ENCODE results near the gene KSR1. TPM values are rescaled to one million over a fixed set of nuclear protein-coding genes. Genes with fewer than 3 reads are reported as not detected.

KSR1 gene
- total and polyA plus RNA-seq, 2 of the 4 experiments (the other 2 are of a cell fraction), result 12.5 to 21.9 TPM

DNA sequence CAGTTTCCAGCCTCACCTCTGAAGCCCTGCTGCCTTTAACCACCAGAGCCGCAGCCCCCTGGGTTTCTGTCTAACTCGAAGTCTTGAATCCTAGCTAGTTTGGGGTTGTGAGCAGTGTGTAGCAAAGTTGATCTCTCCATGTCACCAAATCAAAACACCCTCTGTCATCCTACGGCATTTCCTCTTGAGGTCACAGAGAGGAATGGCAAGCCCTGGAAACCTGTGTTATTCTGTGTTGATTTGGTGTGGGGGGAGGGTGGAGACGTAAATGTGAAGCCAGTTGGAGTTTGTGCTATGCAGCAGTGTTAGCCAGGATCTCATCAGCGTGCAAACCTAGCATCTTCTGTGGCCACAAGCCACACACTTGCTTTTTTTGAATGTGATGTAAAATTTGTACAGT lies 169.6 kb downstream of the KSR1 start:
- no peak overlapping the region for H4K5ac ChIP-seq (ENCODE audit: low read depth, low read length)
- no TSS peak for BruUV-seq (replicated peaks)
- no peak overlapping the region for H3K4ac ChIP-seq (ENCODE audit: low read depth, low read length)
- dilution Hi-C loops (cut with HindIII; ENCODE audit: low sequenced_read_pairs, unreplicated experiment) (no loop called here), in situ Hi-C loops (cut with MboI; ENCODE audit: low sequenced_read_pairs) (no loop called here), intact Hi-C loops (cut with micrococcal nuclease) (no loop called here)
- ATAC-seq (ENCODE audit: low read depth), result no peak
- H2BK15ac ChIP-seq (ENCODE audit: low read depth, low read length), result no peak overlapping the region
- H2BK5ac ChIP-seq (ENCODE audit: low read depth, low read length, poor library complexity, severe bottlenecking), result no peak overlapping the region
- no peak overlapping the region for H3K9ac ChIP-seq (ENCODE audit: low read depth, low read length)
- no peaks in the 10 kb centered on the region for H4K20me1 ChIP-seq (ENCODE audit: insufficient read depth, low read length)
- no peak for DNase-seq
- POLR2A ChIA-PET (ENCODE audit: unreplicated experiment), result no interaction called here
- CTCF ChIA-PET, result no interaction called here
- H3K23ac ChIP-seq (ENCODE audit: low read depth, low read length), result no peak overlapping the region
- H3K27ac ChIP-seq (ENCODE audit: insufficient read depth, low read length), result no peak overlapping the region
- H3K4me3 ChIP-seq (ENCODE audit: insufficient read depth, low read depth, low read length), result no peak overlapping the region
- peaks cover 1% of the 10 kb centered on the region for H3K4me1 ChIP-seq (ENCODE audit: control insufficient read depth, insufficient read depth, low read length)
- H3K56ac ChIP-seq (ENCODE audit: extremely low read depth, insufficient read depth, low read length), result no peak overlapping the region
- no peak overlapping the region for H2BK120ac ChIP-seq (ENCODE audit: low read depth, low read length)
- H3K14ac ChIP-seq (replicated peaks; ENCODE audit: low read depth, low read length), result no peak overlapping the region
- no peak overlapping the region for H2AFZ ChIP-seq (replicated peaks; ENCODE audit: low read length, poor library complexity)
- no peak overlapping the region for H2BK20ac ChIP-seq (ENCODE audit: low read depth, low read length)
- peaks cover 70% of the 10 kb centered on the region for H3K36me3 ChIP-seq (ENCODE audit: control insufficient read depth, insufficient read depth, low read length)
- H3K4me2 ChIP-seq (ENCODE audit: low read depth, low read length), result no peak overlapping the region
- H3K9me3 ChIP-seq (ENCODE audit: control insufficient read depth, insufficient read depth, low read length), result no peaks in the 10 kb centered on the region
- H3K9me1 ChIP-seq (ENCODE audit: insufficient read depth, low read length), result peaks cover 10% of the 10 kb centered on the region
- WGBS, 2 experiments (ENCODE audit: extremely low coverage in 2 of 2, insufficient read length in 1 of 2), result no CpG with 5 or more reads among the region's 5 CpGs
- H4K91ac ChIP-seq (ENCODE audit: insufficient read depth, low read depth, low read length), result no peak overlapping the region
- no peak overlapping the region for H2AK9ac ChIP-seq (replicated peaks; ENCODE audit: low read depth, low read length, poor library complexity)
- H3K18ac ChIP-seq (ENCODE audit: low read depth, low read length), result no peak overlapping the region
- no peak overlapping the region for H4K8ac ChIP-seq (ENCODE audit: low read depth in 2 of 2, low read length in 2 of 2)
- no peak for TF ChIP-seq FOS (IDR thresholded peaks at IDR 0.05; ENCODE audit: low read depth, low read length)
- TF ChIP-seq RCOR1 (IDR thresholded peaks at IDR 0.05; ENCODE audit: insufficient replicate concordance, low read length), result no peak
- TF ChIP-seq NFE2L2 (IDR thresholded peaks at IDR 0.05; ENCODE audit: low read depth, low read length), result no peak
- TF ChIP-seq SMC3 (IDR thresholded peaks at IDR 0.05; ENCODE audit: low read depth, low read length), result no peak
- no peak for TF ChIP-seq ELK1 (IDR thresholded peaks at IDR 0.05; ENCODE audit: borderline replicate concordance, low read depth, low read length)
- no peak for TF ChIP-seq MXI1 (IDR thresholded peaks at IDR 0.05; ENCODE audit: borderline replicate concordance, low read depth, low read length)
- no peak for TF ChIP-seq CHD1 (IDR thresholded peaks at IDR 0.05; ENCODE audit: low read depth, low read length)
- no peak for TF ChIP-seq CEBPB (IDR thresholded peaks at IDR 0.05; ENCODE audit: low read depth, low read length)
- TF ChIP-seq BHLHE40 (IDR thresholded peaks at IDR 0.05; ENCODE audit: low read depth, low read length), result no peak
- no peaks in the 10 kb centered on the region for H3K27me3 ChIP-seq (ENCODE audit: control insufficient read depth, insufficient read depth, low read length)
- H3K79me1 ChIP-seq (ENCODE audit: low read depth in 1 of 2, low read length in 2 of 2), result no peaks in the 10 kb centered on the region
- no peak overlapping the region for H2AK5ac ChIP-seq (ENCODE audit: low read depth, low read length)
